PFSK-1 (cell line): Measurements from ENCODE around the gene PLCD4.

ENCODE experiments used
- POLR2AphosphoS5 ChIP-seq: IDR thresholded peaks from 2 replicates; pipeline ENCODE4 v1.6.1; 2012; ENCODE audit warnings: low read depth, mild to moderate bottlenecking, control low read depth, low read length, moderate library complexity
- SIN3A ChIP-seq: IDR thresholded peaks from 2 replicates; pipeline ENCODE4 v1.6.1; 2012; ENCODE audit warnings: mild to moderate bottlenecking, low read length, moderate library complexity, borderline replicate concordance; ENCODE audit not compliant: insufficient read depth

DNA sequence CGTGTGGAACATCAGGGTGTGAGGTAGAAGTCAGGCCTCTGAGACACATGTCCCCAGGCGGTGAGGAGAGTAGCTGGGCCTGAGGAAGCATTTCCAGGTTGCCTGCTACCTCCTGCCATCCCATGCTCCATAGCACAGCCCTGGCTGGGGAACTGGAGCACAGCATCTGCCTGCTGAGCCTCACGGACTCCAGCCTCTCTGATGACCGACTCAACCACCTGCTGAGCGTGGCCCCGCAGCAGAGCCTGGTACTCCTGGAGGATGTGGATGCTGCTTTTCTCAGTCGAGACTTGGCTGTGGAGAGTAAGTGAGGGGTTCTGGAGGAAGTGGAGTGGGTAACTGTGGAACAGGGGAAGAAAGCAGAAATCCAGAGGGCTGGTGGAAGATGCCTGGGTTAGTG lies 54.7 kb downstream of the PLCD4 start:
- TF ChIP-seq POLR2AphosphoS5 = no peak
- no peak for TF ChIP-seq SIN3A
